DMS 273 treated with DMSO at 0.1 percent for 48 hours (cell line): ENCODE data around the gene ETV6.

ENCODE experiments used
- DNase-seq: peaks from one replicate; lab custom pipeline; 2025; lab: John Stamatoyannopoulos, UW

ETV6 gene

GRCh38 chr12:11694528-11694927 is 45.1 kb downstream of the ETV6 start:
- no peak for DNase-seq

GRCh38 chr12:11695321-11695720 is 45.8 kb downstream of the ETV6 start:
- DNase-seq = no peak

GRCh38 chr12:11696084-11696483 is 46.6 kb downstream of the ETV6 start:
- no peak for DNase-seq

GRCh38 chr12:11697131-11697530 is 47.7 kb downstream of the ETV6 start:
- no peak for DNase-seq

GRCh38 chr12:11697670-11698387 is 48.4 kb downstream of the ETV6 start:
- DNase-seq = no peak

GRCh38 chr12:11698729-11699128 is 49.3 kb downstream of the ETV6 start:
- DNase-seq = no peak

- DNase-seq = no peak
Observed at GRCh38 chr12:11701433-11701832, 52.0 kb downstream of the ETV6 start.

GRCh38 chr12:11702959-11703358 is 53.5 kb downstream of the ETV6 start:
- no peak for DNase-seq

- no peak for DNase-seq
Observed at GRCh38 chr12:11703378-11703777, 53.9 kb downstream of the ETV6 start.

- DNase-seq = no peak
Observed at GRCh38 chr12:11704089-11704488, 54.6 kb downstream of the ETV6 start.

- no peak for DNase-seq
Observed at GRCh38 chr12:11705010-11705409, 55.5 kb downstream of the ETV6 start.

- no peak for DNase-seq
Observed at GRCh38 chr12:11706509-11707379, 57.3 kb downstream of the ETV6 start.

- no peak for DNase-seq
Observed at GRCh38 chr12:11707535-11707934, 58.1 kb downstream of the ETV6 start.

GRCh38 chr12:11709513-11709912 is 60.0 kb downstream of the ETV6 start:
- no peak for DNase-seq

GRCh38 chr12:11710431-11710830 is 61.0 kb downstream of the ETV6 start:
- DNase-seq = no peak

GRCh38 chr12:11710906-11711305 is 61.4 kb downstream of the ETV6 start:
- DNase-seq = no peak

GRCh38 chr12:11711651-11712327 is 62.3 kb downstream of the ETV6 start:
- no peak for DNase-seq

GRCh38 chr12:11712491-11712890 is 63.0 kb downstream of the ETV6 start:
- no peak for DNase-seq

GRCh38 chr12:11713202-11713601 is 63.7 kb downstream of the ETV6 start:
- no peak for DNase-seq

- DNase-seq = no peak
Observed at GRCh38 chr12:11714626-11715025, 65.2 kb downstream of the ETV6 start.

GRCh38 chr12:11715621-11716020 is 66.1 kb downstream of the ETV6 start:
- DNase-seq = no peak

- DNase-seq = no peak
Observed at GRCh38 chr12:11716794-11717518, 67.5 kb downstream of the ETV6 start.
